Hepatocyte (in vitro differentiated cells): ENCODE data around the gene CBX3. TPM values are rescaled to one million over a fixed set of nuclear protein-coding genes. Genes with fewer than 3 reads are reported as not detected.

Experiments
- DNase-seq: peaks from one replicate; pipeline ENCODE4 v3.0.0-alpha.2; 2016; ENCODE audit warnings: low spot score
- H2AFZ ChIP-seq: fragments of 200-600 bp; sonication (generic); 2 replicates; pipeline ENCODE4 v1.6.0; 2016; ENCODE audit warnings: antibody characterized with exemption, mild to moderate bottlenecking
- H3K27ac ChIP-seq: fragments of 200-600 bp; sonication (generic); 2 replicates; pipeline ENCODE4 v1.5.1; 2016; ENCODE audit warnings: mild to moderate bottlenecking
- H3K27me3 ChIP-seq: fragments of 200-600 bp; sonication (generic); 2 replicates; pipeline ENCODE4 v1.6.1; 2016
- H3K36me3 ChIP-seq: fragments of 200-600 bp; sonication (generic); replicated peaks from 2 replicates; pipeline ENCODE4 v1.5.1; 2016; ENCODE audit warnings: low read depth; ENCODE audit not compliant: insufficient read depth
- H3K4me1 ChIP-seq: fragments of 200-600 bp; sonication (generic); 2 replicates; pipeline ENCODE4 v1.5.1; 2016; ENCODE audit warnings: mild to moderate bottlenecking, moderate library complexity; ENCODE audit not compliant: insufficient read depth
- H3K4me2 ChIP-seq: fragments of 200-600 bp; sonication (generic); 2 replicates; pipeline ENCODE4 v1.6.0; 2016
- H3K4me3 ChIP-seq: fragments of 200-600 bp; sonication (generic); 2 replicates; pipeline ENCODE4 v1.5.1; 2016; ENCODE audit warnings: mild to moderate bottlenecking
- H3K79me2 ChIP-seq: fragments of 200-600 bp; sonication (generic); 2 replicates; pipeline ENCODE4 v1.6.0; 2017; ENCODE audit warnings: mild to moderate bottlenecking
- H3K9me2 ChIP-seq: fragments of 200-600 bp; sonication (generic); replicated peaks from 2 replicates; pipeline ENCODE4 v1.6.0; 2017; ENCODE audit warnings: mild to moderate bottlenecking; ENCODE audit not compliant: insufficient read depth
- H3K9me3 ChIP-seq: fragments of 200-600 bp; sonication (generic); 2 replicates; pipeline ENCODE4 v1.5.1; 2016; ENCODE audit warnings: low read depth, mild to moderate bottlenecking
- H4K20me1 ChIP-seq: fragments of 200-600 bp; sonication (generic); 2 replicates; pipeline ENCODE4 v1.6.0; 2016; ENCODE audit warnings: mild to moderate bottlenecking; ENCODE audit not compliant: insufficient read depth, poor library complexity, severe bottlenecking
- EZH2 ChIP-seq: fragments of 200-600 bp; sonication (generic); IDR thresholded peaks from 2 replicates; pipeline ENCODE4 v1.6.1; 2016; ENCODE audit warnings: antibody characterized with exemption, mild to moderate bottlenecking, borderline replicate concordance
- EZH2phosphoT487 ChIP-seq: fragments of 200-600 bp; sonication (generic); IDR thresholded peaks from one replicate; pipeline ENCODE4 v1.6.1; 2018; ENCODE audit warnings: antibody characterized with exemption, mild to moderate bottlenecking, low read depth, moderate library complexity; ENCODE audit not compliant: unreplicated experiment, severe bottlenecking
- WGBS: methylation state at CpG from one replicate; pipeline ENCODE4 v1.1.6; 2016; ENCODE audit warnings: low lambda C conversion rate; ENCODE audit errors: missing lambda C conversion rate; 5-methylcytosine and 5-hydroxymethylcytosine counted together
- polyA plus RNA-seq: library from polyadenylated mRNA; unstranded; fragments of >200 nt; fragmentation: Nextera tagmentation; extraction: Ambion mirVana; gene quantifications from 2 replicates; pipeline ENCODE4 v1.2.1, GENCODE V29; 2016
- total RNA-seq: library from RNA; depleted of rRNA; stranded (reverse); fragments of >200 nt; gene quantifications from 2 replicates; pipeline ENCODE4 v1.2.3, GENCODE V29; 2014
- TF ChIP-seq, protein P1 (sequence below): fragments of 200-600 bp; sonication (generic); IDR thresholded peaks from 2 replicates; pipeline ENCODE4 v1.5.1; 2016; ENCODE audit warnings: antibody characterized with exemption, mild to moderate bottlenecking; ENCODE audit not compliant: poor library complexity

CBX3 gene
- total and polyA plus RNA-seq, 2 experiments from 2014 or later, result 120 to 165 TPM

DNA sequence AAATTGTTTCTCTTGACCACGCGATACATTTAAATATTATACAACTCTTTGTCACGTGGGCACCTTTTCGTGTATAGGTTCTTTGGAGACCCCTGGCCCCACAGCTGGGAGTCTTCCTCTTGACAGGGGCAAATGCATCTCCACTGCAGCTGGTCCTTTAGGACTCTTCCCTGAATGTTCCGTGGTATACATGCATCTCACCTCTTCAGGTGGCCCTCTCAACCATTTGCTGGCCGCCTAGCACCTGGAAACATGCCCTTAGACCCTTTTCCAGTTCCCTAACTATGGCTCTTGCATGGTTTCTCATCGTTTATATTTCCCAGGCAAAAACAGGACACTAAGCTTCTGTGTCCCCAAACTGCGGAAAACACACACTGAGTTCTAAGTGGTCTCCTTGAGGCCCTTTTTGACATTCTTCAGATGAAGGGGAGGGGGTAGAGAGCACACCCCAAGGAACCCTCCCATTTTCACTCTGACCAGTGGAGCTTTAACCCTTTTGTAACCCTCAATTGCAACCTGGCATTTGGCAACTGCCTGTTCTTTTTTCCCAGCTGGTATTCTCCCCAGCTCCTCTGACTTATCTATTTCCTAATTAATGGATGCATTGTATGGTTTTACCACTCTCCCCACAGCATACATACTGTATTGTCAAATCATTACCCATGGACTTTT is 21.6 kb upstream of the CBX3 start:
- Histone ChIP-seq H4K20me1 (no peaks in the 10 kb centered on the region), H3K4me2 (no peak overlapping the region), H3K27me3 (no peaks in the 10 kb centered on the region), H2AFZ (no peak overlapping the region), H3K9me2 (no peaks in the 10 kb centered on the region), H3K36me3 (no peaks in the 10 kb centered on the region), H3K4me1 (peaks cover 8% of the 10 kb centered on the region), H3K27ac (peak overlapping the region; percentile 43), H3K79me2 (no peaks in the 10 kb centered on the region), H3K9me3 (no peaks in the 10 kb centered on the region), H3K4me3 (no peak overlapping the region)
- WGBS, result 72% methylated on average over 8 of the region's 8 CpGs
- TF ChIP-seq EZH2phosphoT487 (no peak), EZH2 (no peak)
- TF ChIP-seq, protein P1, sequence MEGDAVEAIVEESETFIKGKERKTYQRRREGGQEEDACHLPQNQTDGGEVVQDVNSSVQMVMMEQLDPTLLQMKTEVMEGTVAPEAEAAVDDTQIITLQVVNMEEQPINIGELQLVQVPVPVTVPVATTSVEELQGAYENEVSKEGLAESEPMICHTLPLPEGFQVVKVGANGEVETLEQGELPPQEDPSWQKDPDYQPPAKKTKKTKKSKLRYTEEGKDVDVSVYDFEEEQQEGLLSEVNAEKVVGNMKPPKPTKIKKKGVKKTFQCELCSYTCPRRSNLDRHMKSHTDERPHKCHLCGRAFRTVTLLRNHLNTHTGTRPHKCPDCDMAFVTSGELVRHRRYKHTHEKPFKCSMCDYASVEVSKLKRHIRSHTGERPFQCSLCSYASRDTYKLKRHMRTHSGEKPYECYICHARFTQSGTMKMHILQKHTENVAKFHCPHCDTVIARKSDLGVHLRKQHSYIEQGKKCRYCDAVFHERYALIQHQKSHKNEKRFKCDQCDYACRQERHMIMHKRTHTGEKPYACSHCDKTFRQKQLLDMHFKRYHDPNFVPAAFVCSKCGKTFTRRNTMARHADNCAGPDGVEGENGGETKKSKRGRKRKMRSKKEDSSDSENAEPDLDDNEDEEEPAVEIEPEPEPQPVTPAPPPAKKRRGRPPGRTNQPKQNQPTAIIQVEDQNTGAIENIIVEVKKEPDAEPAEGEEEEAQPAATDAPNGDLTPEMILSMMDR, result no peak
- no peak for DNase-seq

DNA sequence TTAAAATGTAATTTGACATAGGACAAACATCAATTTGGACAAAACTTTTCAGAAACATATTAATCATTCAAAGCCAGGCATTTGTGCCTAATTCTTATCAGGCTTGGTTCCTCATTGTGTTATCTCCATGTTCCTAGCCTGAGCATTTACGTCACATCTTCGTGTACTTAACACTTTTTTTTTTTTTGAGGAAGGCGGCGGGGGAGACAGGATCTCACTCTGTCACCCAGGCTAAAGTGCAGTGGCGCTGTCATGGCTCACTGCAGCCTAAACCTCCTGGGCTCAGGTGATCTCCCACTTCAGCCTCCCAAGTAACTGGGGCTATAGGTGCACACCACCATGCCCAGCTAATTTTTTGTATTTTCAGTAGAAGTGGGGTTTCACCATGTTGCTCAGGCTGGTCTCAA is 20.8 kb upstream of the CBX3 start:
- no peaks in the 10 kb centered on the region for H3K27me3 ChIP-seq

DNA sequence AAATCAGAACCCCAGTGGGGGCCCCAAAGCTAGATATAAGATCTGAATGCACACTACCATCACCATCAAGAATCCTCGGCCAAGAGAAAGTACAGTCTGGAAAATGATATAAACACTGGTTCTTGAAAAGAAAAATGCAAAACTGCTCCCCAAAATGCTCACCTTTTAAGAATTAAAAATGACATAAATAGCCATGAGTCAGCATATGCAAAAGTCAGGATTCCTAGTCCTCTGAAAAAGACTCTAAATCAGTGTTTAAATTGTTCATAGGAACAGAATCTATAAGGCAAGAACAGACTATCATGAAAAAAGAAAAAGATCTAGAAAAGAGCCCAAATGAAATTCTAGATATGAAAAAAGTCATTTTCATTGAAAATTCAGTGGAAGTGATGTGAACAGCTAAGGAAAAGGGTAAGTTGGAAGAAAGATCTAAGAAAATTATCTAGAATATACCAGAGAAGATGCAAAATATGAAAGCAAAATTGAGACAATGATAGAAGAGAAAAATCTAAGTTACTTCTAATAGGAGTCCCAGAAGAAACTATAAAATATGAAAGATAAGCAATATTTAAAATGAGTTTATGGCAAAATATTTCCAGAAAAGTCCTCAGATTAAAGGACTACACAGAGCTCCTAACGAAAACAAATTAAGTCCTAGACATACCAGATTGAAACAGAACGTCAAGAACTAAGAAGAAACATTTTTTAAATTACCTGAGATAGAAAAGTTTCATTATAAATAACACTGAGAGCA is 19.9 kb upstream of the CBX3 start:
- no peak overlapping the region for H3K4me2 ChIP-seq
- H3K27me3 ChIP-seq, result no peaks in the 10 kb centered on the region
- no peak for DNase-seq
- peak overlapping the region; percentile 37 for H3K27ac ChIP-seq
- WGBS, result 86% methylated on average over 3 of the region's 3 CpGs
- no peaks in the 10 kb centered on the region for H3K36me3 ChIP-seq
- no peak overlapping the region for H3K4me3 ChIP-seq
- no peaks in the 10 kb centered on the region for H3K79me2 ChIP-seq
- TF ChIP-seq EZH2 (no peak), EZH2phosphoT487 (no peak)
- TF ChIP-seq, protein P1, result no peak
- peaks cover 8% of the 10 kb centered on the region for H3K4me1 ChIP-seq
- no peak overlapping the region for H2AFZ ChIP-seq
- H3K9me2 ChIP-seq, result no peaks in the 10 kb centered on the region
- no peaks in the 10 kb centered on the region for H4K20me1 ChIP-seq
- H3K9me3 ChIP-seq, result no peaks in the 10 kb centered on the region

More for the DNA sequence above, 20.8 kb upstream of the CBX3 start:
- Histone ChIP-seq H2AFZ (no peak overlapping the region), H3K36me3 (no peaks in the 10 kb centered on the region), H3K9me2 (no peaks in the 10 kb centered on the region), H3K4me1 (peaks cover 8% of the 10 kb centered on the region), H4K20me1 (no peaks in the 10 kb centered on the region), H3K4me3 (no peak overlapping the region), H3K9me3 (no peaks in the 10 kb centered on the region), H3K79me2 (no peaks in the 10 kb centered on the region), H3K27ac (peak overlapping the region; percentile 43), H3K4me2 (no peak overlapping the region)
- WGBS, result 39% methylated on average over 5 of the region's 5 CpGs
- DNase-seq, result no peak
- no peak for TF ChIP-seq EZH2phosphoT487
- TF ChIP-seq EZH2, result no peak
- TF ChIP-seq, protein P1, result no peak
